Measurements from ENCODE around the gene FAR2.

Gene FAR2

DNA sequence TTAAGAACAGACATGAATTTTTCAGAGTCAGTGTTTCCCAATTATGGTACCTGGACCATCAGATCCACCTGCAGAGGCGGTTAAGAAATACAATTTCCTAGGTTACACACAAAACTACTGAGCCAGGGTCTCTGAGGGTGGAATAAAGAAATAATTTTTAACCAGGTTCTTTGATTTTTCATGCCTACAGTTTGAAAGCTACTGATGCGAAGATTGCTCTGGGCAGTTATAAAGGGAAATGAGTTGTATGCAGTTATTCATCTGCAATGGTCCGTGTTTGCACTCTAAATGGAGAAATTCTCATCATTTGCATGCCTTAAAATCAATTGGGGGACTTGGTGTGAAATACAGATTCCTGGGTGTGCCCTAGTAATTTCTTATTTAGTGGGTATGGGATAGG lies 142.1 kb downstream of the FAR2 start:
- TF ChIP-seq, protein P1, sequence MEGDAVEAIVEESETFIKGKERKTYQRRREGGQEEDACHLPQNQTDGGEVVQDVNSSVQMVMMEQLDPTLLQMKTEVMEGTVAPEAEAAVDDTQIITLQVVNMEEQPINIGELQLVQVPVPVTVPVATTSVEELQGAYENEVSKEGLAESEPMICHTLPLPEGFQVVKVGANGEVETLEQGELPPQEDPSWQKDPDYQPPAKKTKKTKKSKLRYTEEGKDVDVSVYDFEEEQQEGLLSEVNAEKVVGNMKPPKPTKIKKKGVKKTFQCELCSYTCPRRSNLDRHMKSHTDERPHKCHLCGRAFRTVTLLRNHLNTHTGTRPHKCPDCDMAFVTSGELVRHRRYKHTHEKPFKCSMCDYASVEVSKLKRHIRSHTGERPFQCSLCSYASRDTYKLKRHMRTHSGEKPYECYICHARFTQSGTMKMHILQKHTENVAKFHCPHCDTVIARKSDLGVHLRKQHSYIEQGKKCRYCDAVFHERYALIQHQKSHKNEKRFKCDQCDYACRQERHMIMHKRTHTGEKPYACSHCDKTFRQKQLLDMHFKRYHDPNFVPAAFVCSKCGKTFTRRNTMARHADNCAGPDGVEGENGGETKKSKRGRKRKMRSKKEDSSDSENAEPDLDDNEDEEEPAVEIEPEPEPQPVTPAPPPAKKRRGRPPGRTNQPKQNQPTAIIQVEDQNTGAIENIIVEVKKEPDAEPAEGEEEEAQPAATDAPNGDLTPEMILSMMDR (IDR thresholded peaks at IDR 0.05; ENCODE audit: low read depth, low read length, missing control alignments): no peak
- no peak for DNase-seq (ENCODE audit: low read depth)
- H3K4me3 ChIP-seq (ENCODE audit: low read depth, low read length): no peak overlapping the region
- in situ Hi-C loops (cut with HindIII; ENCODE audit: low sequenced_read_pairs): no loop called here

DNA sequence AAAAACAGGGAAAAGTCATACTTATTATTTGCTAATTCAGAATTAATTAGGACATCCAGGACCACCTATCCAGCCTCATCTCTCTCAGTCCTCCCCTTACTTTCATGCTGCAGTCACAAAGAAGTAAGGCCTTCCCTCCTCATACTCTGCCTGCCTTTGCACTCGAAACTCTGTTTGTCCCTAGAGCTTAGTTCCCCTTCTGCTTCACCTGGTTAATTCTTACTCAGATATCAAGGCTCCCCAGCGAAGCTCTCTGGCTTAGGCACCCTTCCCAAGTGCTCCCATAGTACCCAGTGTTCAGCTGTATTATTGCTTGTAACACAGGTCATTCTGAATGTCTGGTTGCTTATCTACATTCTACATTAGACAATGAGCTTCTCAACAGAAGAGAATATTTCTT lies 150.6 kb downstream of the FAR2 start:
- in situ Hi-C loops (cut with HindIII; ENCODE audit: low sequenced_read_pairs): no loop called here
- H3K4me3 ChIP-seq (ENCODE audit: low read depth, low read length): no peak overlapping the region
- TF ChIP-seq, protein P1 (IDR thresholded peaks at IDR 0.05; ENCODE audit: low read depth, low read length, missing control alignments): no peak
- no peak for DNase-seq (ENCODE audit: low read depth)

DNA sequence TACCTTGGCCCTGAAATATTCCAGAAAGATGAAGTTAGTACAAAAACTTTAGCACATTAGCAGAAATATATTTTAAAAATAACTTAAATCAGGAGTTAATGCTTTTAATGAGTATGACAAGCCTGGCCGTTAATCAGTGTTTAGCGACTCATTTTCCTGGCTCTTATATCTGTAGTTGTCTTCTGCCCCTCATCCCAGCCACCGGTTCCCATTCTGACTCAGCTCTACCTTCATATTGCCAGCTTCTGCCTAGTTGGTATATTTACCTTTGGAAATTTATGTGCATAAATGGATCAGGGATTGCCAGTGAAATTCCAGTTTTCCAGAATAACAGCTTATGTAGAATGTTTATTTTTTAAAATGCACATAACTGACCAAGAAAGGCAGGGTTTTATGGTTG lies 152.0 kb downstream of the FAR2 start:
- in situ Hi-C loops (cut with HindIII; ENCODE audit: low sequenced_read_pairs): no loop called here
- DNase-seq (ENCODE audit: low read depth): no peak
- no peak overlapping the region for H3K4me3 ChIP-seq (ENCODE audit: low read depth, low read length)
- TF ChIP-seq, protein P1 (IDR thresholded peaks at IDR 0.05; ENCODE audit: low read depth, low read length, missing control alignments): no peak

DNA sequence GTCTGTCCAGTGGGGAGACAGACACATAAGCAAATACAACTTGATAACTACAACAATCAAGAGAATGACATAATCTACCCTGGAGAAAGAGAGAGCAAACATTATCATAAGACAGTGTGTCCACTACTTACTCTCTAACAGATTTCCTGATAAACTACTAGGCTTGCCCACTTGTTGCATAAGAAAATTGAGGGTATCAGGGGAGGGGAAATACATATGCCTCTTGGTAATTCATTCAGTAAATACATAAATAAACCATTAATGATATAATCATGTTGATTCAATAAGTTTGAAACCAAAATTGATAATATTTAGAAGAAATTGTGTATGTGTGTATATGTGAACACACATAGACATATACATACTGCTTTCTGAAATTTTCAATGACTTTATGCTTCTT lies 155.3 kb downstream of the FAR2 start:
- no peak for DNase-seq (ENCODE audit: low read depth)
- TF ChIP-seq, protein P1 (IDR thresholded peaks at IDR 0.05; ENCODE audit: low read depth, low read length, missing control alignments): no peak
- H3K4me3 ChIP-seq (ENCODE audit: low read depth, low read length): no peak overlapping the region
- in situ Hi-C loops (cut with HindIII; ENCODE audit: low sequenced_read_pairs): no loop called here

DNA sequence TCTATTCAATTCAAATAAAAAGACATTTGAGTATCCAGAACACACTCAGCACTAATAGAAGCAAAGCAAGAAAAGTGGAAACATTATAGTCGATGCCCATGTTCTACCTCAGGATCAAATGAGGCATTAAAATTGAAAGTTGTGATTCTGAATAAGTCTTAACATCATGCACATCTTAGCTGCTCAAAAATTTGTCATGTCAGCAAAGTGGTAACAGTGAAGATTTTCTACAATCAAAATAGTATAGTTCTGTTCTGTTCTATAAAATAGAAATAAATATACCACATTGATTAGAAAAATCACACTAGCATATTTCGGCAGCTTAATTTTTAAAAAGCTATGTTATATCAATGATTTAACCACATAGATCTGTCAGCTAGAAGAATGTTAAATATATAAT lies 157.2 kb downstream of the FAR2 start:
- in situ Hi-C loops (cut with HindIII; ENCODE audit: low sequenced_read_pairs): no loop called here
- DNase-seq (ENCODE audit: low read depth): no peak

DNA sequence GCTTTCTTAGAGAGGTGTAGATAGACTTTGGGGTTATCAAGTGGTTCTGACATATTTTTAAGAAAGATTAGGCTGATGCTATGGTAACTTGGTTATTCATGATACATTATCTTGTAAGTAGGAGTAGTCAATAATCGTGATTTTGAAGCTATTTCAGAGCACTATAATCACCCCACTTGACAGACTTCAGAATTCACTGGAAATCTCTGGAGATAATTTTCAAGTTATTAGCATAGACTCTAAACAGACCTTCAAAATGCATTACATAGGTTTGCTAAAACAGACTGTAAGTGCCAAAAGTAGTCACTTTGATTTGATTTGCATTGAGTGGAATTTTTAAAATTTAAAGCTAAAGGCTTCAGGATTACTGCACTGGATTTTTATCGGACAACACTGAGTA lies 157.6 kb downstream of the FAR2 start:
- in situ Hi-C loops (cut with HindIII; ENCODE audit: low sequenced_read_pairs): no loop called here
- TF ChIP-seq, protein P1 (IDR thresholded peaks at IDR 0.05; ENCODE audit: low read depth, low read length, missing control alignments): no peak
- no peak for DNase-seq (ENCODE audit: low read depth)
- no peak overlapping the region for H3K4me3 ChIP-seq (ENCODE audit: low read depth, low read length)

More for the DNA sequence above, 157.2 kb downstream of the FAR2 start:
- no peak overlapping the region for H3K4me3 ChIP-seq (ENCODE audit: low read depth, low read length)
- TF ChIP-seq, protein P1 (IDR thresholded peaks at IDR 0.05; ENCODE audit: low read depth, low read length, missing control alignments): no peak
